Osteoblast (primary cell): ENCODE data around the gene GRM7. TPM values are rescaled to one million over a fixed set of nuclear protein-coding genes. Genes with fewer than 3 reads are reported as not detected.

Experiments
- DNase-seq: peaks from one replicate; pipeline ENCODE4 v3.0.0; 2011; ENCODE audit warnings: low spot score, mixed read lengths; ENCODE audit not compliant: insufficient read length; ENCODE audit errors: missing footprints
- H2AFZ ChIP-seq: 2 replicates; pipeline ENCODE4 v1.6.0; 2011; ENCODE audit warnings: mild to moderate bottlenecking, low read length
- H3K27ac ChIP-seq: 2 replicates; pipeline ENCODE4 v1.5.1; 2011; ENCODE audit warnings: mild to moderate bottlenecking, low read depth, low read length, moderate library complexity
- H3K27me3 ChIP-seq: 2 replicates; pipeline ENCODE4 v1.6.0; 2012; ENCODE audit warnings: mild to moderate bottlenecking, control low read depth, inconsistent platforms, low read length, moderate library complexity; ENCODE audit not compliant: insufficient read depth
- H3K36me3 ChIP-seq: 2 replicates; pipeline ENCODE4 v1.5.1; 2011; ENCODE audit warnings: mild to moderate bottlenecking, low read length, control low read depth, moderate library complexity; ENCODE audit not compliant: insufficient read depth
- H3K4me1 ChIP-seq: 2 replicates; pipeline ENCODE4 v1.5.1; 2011; ENCODE audit warnings: mild to moderate bottlenecking, low read length, control low read depth, moderate library complexity; ENCODE audit not compliant: insufficient read depth
- H3K4me2 ChIP-seq: 2 replicates; pipeline ENCODE4 v1.6.0; 2011; ENCODE audit warnings: mild to moderate bottlenecking, low read length; ENCODE audit not compliant: insufficient read depth
- H3K4me3 ChIP-seq: fragments of 200-600 bp; sonication (generic); 3 replicates; pipeline ENCODE4 v1.5.1; 2012; ENCODE audit warnings: mild to moderate bottlenecking, low read length, inconsistent platforms; ENCODE audit not compliant: insufficient read depth
- H3K79me2 ChIP-seq: 2 replicates; pipeline ENCODE4 v1.6.0; 2012; ENCODE audit warnings: mild to moderate bottlenecking, low read length, control low read depth, inconsistent platforms; ENCODE audit not compliant: insufficient read depth
- H3K9me3 ChIP-seq: 2 replicates; pipeline ENCODE4 v1.5.1; 2011; ENCODE audit warnings: low read depth, low read length, control low read depth
- H4K20me1 ChIP-seq: 2 replicates; pipeline ENCODE4 v1.6.0; 2012; ENCODE audit warnings: mild to moderate bottlenecking, low read length, control low read depth; ENCODE audit not compliant: insufficient read depth
- total RNA-seq: library from RNA; depleted of rRNA; stranded (reverse); fragments of >200 nt; gene quantifications from 2 replicates; pipeline ENCODE4 v1.2.3, GENCODE V29; 2012
- TF ChIP-seq, protein P1 (sequence below): IDR thresholded peaks from 2 replicates; pipeline ENCODE4 v1.5.1; 2011; ENCODE audit warnings: mild to moderate bottlenecking, low read depth, low read length, moderate library complexity; ENCODE audit errors: extremely low read depth

The GRM7 gene
- total RNA-seq, 1 donor: not detected

- Histone ChIP-seq H3K27ac (no peak overlapping the region), H3K4me2 (no peak overlapping the region), H3K4me3 (no peak overlapping the region), H4K20me1 (no peaks in the 10 kb centered on the region), H2AFZ (no peak overlapping the region), H3K79me2 (no peaks in the 10 kb centered on the region), H3K9me3 (no peaks in the 10 kb centered on the region), H3K36me3 (no peaks in the 10 kb centered on the region), H3K4me1 (no peaks in the 10 kb centered on the region), H3K27me3 (no peaks in the 10 kb centered on the region)
- no peak for DNase-seq
- TF ChIP-seq, protein P1, sequence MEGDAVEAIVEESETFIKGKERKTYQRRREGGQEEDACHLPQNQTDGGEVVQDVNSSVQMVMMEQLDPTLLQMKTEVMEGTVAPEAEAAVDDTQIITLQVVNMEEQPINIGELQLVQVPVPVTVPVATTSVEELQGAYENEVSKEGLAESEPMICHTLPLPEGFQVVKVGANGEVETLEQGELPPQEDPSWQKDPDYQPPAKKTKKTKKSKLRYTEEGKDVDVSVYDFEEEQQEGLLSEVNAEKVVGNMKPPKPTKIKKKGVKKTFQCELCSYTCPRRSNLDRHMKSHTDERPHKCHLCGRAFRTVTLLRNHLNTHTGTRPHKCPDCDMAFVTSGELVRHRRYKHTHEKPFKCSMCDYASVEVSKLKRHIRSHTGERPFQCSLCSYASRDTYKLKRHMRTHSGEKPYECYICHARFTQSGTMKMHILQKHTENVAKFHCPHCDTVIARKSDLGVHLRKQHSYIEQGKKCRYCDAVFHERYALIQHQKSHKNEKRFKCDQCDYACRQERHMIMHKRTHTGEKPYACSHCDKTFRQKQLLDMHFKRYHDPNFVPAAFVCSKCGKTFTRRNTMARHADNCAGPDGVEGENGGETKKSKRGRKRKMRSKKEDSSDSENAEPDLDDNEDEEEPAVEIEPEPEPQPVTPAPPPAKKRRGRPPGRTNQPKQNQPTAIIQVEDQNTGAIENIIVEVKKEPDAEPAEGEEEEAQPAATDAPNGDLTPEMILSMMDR: no peak
Measured at GRCh38 chr3:7263347-7264195, 402.7 kb downstream of the GRM7 start.

DNA sequence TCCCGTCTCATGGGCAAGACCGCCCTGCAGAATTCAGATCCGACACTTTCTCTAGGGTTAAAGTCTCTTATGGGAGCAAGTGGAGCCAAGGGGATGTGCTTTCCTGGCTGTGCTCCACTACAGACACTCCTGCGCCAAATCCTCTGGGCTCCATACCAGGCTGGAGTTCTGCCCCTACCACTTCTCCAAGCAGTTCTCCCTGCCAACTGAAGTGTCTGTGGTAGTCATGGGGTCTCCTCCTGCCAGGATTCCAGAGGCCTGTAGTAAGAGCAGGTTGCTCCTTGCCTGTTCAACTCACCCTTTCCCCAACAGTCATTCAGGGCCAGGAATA lies 403.2 kb downstream of the GRM7 start:
- TF ChIP-seq, protein P1: no peak
- Histone ChIP-seq H3K36me3 (no peaks in the 10 kb centered on the region), H3K27me3 (no peaks in the 10 kb centered on the region)

DNA sequence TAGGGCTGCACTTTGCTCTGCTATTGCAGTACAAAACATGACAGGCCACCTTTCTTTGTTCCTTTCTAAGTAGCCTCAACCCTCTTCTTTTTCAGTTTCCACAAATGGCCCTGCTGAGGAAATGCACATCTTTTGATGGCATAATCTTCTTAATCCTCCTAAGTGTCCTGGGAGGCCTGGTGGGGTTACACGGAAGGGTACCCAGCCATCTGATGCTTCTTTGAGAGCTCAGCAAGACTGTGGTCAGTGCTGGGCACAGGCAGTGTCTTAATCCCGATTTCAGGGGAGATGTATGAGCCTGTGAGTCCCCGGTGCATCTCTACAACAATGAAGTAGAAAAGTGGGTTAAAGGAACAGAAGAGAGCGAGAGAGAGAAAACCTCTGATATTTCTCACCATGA lies 404.8 kb downstream of the GRM7 start:
- H3K27ac ChIP-seq: no peak overlapping the region
- H3K79me2 ChIP-seq: no peaks in the 10 kb centered on the region
- no peak overlapping the region for H2AFZ ChIP-seq
- DNase-seq: no peak
- no peak overlapping the region for H3K4me3 ChIP-seq
- no peaks in the 10 kb centered on the region for H3K9me3 ChIP-seq
- H3K27me3 ChIP-seq: no peaks in the 10 kb centered on the region
- no peaks in the 10 kb centered on the region for H3K36me3 ChIP-seq
- no peaks in the 10 kb centered on the region for H3K4me1 ChIP-seq
- TF ChIP-seq, protein P1: no peak
- H4K20me1 ChIP-seq: no peaks in the 10 kb centered on the region
- H3K4me2 ChIP-seq: no peak overlapping the region

More for the DNA sequence above, 403.2 kb downstream of the GRM7 start:
- Histone ChIP-seq H3K4me3 (no peak overlapping the region), H3K4me2 (no peak overlapping the region), H3K4me1 (no peaks in the 10 kb centered on the region), H2AFZ (no peak overlapping the region), H3K79me2 (no peaks in the 10 kb centered on the region), H3K27ac (no peak overlapping the region), H4K20me1 (no peaks in the 10 kb centered on the region), H3K9me3 (no peaks in the 10 kb centered on the region)
- DNase-seq: no peak

DNA sequence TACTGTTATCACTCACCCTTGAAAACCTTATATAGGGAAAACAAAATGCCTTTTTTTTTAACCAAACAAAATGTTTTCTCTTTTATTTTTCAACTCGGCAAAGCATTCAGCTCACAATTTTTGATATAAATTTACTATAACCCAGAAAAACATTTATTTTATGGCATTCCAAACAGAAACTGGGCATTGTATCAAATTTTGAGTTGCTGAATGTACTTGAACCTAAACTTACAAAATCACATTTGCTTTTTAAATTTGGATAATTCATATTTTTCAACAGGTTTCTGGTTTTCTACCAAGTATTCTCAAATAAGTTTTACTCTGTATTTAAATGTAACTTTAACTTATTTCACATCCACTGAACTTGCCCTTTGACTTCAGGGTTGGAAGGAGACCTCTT lies 405.6 kb downstream of the GRM7 start:
- H3K4me3 ChIP-seq: no peak overlapping the region
- H3K79me2 ChIP-seq: no peaks in the 10 kb centered on the region
- H3K9me3 ChIP-seq: no peaks in the 10 kb centered on the region
- no peaks in the 10 kb centered on the region for H3K36me3 ChIP-seq
- H2AFZ ChIP-seq: no peak overlapping the region
- no peak for DNase-seq
- H3K27ac ChIP-seq: no peak overlapping the region
- no peaks in the 10 kb centered on the region for H3K4me1 ChIP-seq
- no peak overlapping the region for H3K4me2 ChIP-seq
- TF ChIP-seq, protein P1: no peak
- H4K20me1 ChIP-seq: no peaks in the 10 kb centered on the region
- no peaks in the 10 kb centered on the region for H3K27me3 ChIP-seq
